Spinal cord (tissue), 10 donors: Measurements from ENCODE around the gene TMEM94. TPM values are rescaled to one million over a fixed set of nuclear protein-coding genes. Genes with fewer than 3 reads are reported as not detected.
A peak's percentile ranks its signal among the peaks of the same experiment; 100 is the strongest.
"Not testable (repeated sequence)": the region's sequence is repeated elsewhere in the genome, so short reads cannot be mapped to it uniquely, and the experiment has no call there.

ENCODE experiments used
- DNase-seq, 6 donors: peaks; one replicate each; pipeline versions ENCODE4 v3.0.0 to v3.0.0-alpha.2; 2013 to 2015; ENCODE audit warnings: low spot score in 6 of 6, low read depth in 4 of 6
- H3K27ac ChIP-seq: one replicate; pipeline ENCODE4 v1.5.1; 2013; ENCODE audit warnings: low read depth, low read length, control low read depth
- H3K27me3 ChIP-seq: one replicate; pipeline ENCODE4 v1.6.1; 2013; ENCODE audit warnings: low read length; ENCODE audit not compliant: control insufficient read depth, insufficient read depth
- H3K36me3 ChIP-seq: one replicate; pipeline ENCODE4 v1.6.1; 2013; ENCODE audit warnings: low read length; ENCODE audit not compliant: control insufficient read depth, insufficient read depth
- H3K4me1 ChIP-seq: one replicate; pipeline ENCODE4 v1.6.1; 2013; ENCODE audit warnings: low read length; ENCODE audit not compliant: control insufficient read depth, insufficient read depth
- H3K4me3 ChIP-seq: one replicate; pipeline ENCODE4 v1.5.1; 2013; ENCODE audit warnings: low read depth, low read length, control low read depth
- H3K9me3 ChIP-seq: one replicate; pipeline ENCODE4 v1.6.1; 2013; ENCODE audit warnings: low read length; ENCODE audit not compliant: control insufficient read depth, insufficient read depth
- WGBS: methylation state at CpG from one replicate; pipeline ENCODE4 v1.1.5; 2013; ENCODE audit warnings: missing lambda C conversion rate; ENCODE audit not compliant: insufficient coverage; 5-methylcytosine and 5-hydroxymethylcytosine counted together
- polyA plus RNA-seq, 2 donors: library from polyadenylated mRNA; unstranded; fragments of 120-200 nt; gene quantifications; one replicate each; pipeline ENCODE4 v1.2.1, GENCODE V29; 2013; ENCODE audit not compliant: insufficient read length in 2 of 2
- total RNA-seq, 2 donors: library from RNA; depleted of rRNA in 1 of 2; stranded (reverse); fragments of 120-200 nt in 1 of 2; fragments of >200 nt in 1 of 2; gene quantifications; one replicate each; pipeline versions ENCODE4 v1.2.3 to v1.2.4, GENCODE V29; 2013 to 2014
- donor health status: healthy.

Gene TMEM94
- total and polyA plus RNA-seq, 4 donors, result 23.2 to 120 (median 82.4) TPM

GRCh38 chr17:75442168-75443103 lies 14.0 kb upstream of the TMEM94 start:
- no peak for DNase-seq
- Histone ChIP-seq H3K4me1 (peaks cover 8% of the 10 kb centered on the region), H3K4me3 (no peak overlapping the region), H3K27ac (no peak overlapping the region), H3K27me3 (no peaks in the 10 kb centered on the region), H3K36me3 (no peaks in the 10 kb centered on the region), H3K9me3 (no peaks in the 10 kb centered on the region)
- WGBS, result no CpG with 5 or more reads among the region's 4 CpGs

GRCh38 chr17:75445296-75445695 lies 11.1 kb upstream of the TMEM94 start:
- H3K9me3 ChIP-seq, result no peaks in the 10 kb centered on the region
- no peaks in the 10 kb centered on the region for H3K36me3 ChIP-seq
- H3K4me1 ChIP-seq, result peaks cover 8% of the 10 kb centered on the region
- H3K4me3 ChIP-seq, result no peak overlapping the region
- H3K27me3 ChIP-seq, result no peaks in the 10 kb centered on the region
- H3K27ac ChIP-seq, result no peak overlapping the region
- DNase-seq, result peak in 1 of 6 donors; percentile 71
- 77% methylated on average over 3 of the region's 3 CpGs for WGBS

GRCh38 chr17:75445896-75446295 lies 10.5 kb upstream of the TMEM94 start:
- WGBS, result 100% methylated on average over 1 of the region's 6 CpGs
- not testable (repeated sequence) for DNase-seq, H3K4me1 ChIP-seq, H3K9me3 ChIP-seq, H3K36me3 ChIP-seq, H3K27ac ChIP-seq, H3K4me3 ChIP-seq, H3K27me3 ChIP-seq

- WGBS, result 88% methylated on average over 16 of the region's 17 CpGs
- H3K27me3 ChIP-seq, result no peaks in the 10 kb centered on the region
- peaks cover 8% of the 10 kb centered on the region for H3K4me1 ChIP-seq
- no peak for DNase-seq
- no peaks in the 10 kb centered on the region for H3K9me3 ChIP-seq
- no peaks in the 10 kb centered on the region for H3K36me3 ChIP-seq
- H3K27ac ChIP-seq, result no peak overlapping the region
- no peak overlapping the region for H3K4me3 ChIP-seq
Measured at GRCh38 chr17:75447951-75448856, 8.2 kb upstream of the TMEM94 start.

- Histone ChIP-seq H3K4me1 (no peaks in the 10 kb centered on the region), H3K27me3 (no peaks in the 10 kb centered on the region), H3K9me3 (no peaks in the 10 kb centered on the region), H3K36me3 (no peaks in the 10 kb centered on the region), H3K4me3 (no peak overlapping the region), H3K27ac (no peak overlapping the region)
- WGBS, result 93% methylated on average over 3 of the region's 4 CpGs
- no peak for DNase-seq
Measured at GRCh38 chr17:75450270-75450669, 6.2 kb upstream of the TMEM94 start.

- H3K27me3 ChIP-seq, result no peaks in the 10 kb centered on the region
- H3K9me3 ChIP-seq, result no peaks in the 10 kb centered on the region
- H3K4me3 ChIP-seq, result no peak overlapping the region
- H3K36me3 ChIP-seq, result no peaks in the 10 kb centered on the region
- H3K4me1 ChIP-seq, result peaks cover 8% of the 10 kb centered on the region
- H3K27ac ChIP-seq, result no peak overlapping the region
- no peak for DNase-seq
Measured at GRCh38 chr17:75454193-75454592, 2.2 kb upstream of the TMEM94 start.

- not testable (repeated sequence) for H3K9me3 ChIP-seq, H3K27ac ChIP-seq, H3K4me3 ChIP-seq, H3K27me3 ChIP-seq, H3K4me1 ChIP-seq, DNase-seq, H3K36me3 ChIP-seq
- WGBS, result no CpG with 5 or more reads among the region's 3 CpGs
Measured at GRCh38 chr17:75454672-75455071, 1.8 kb upstream of the TMEM94 start.

GRCh38 chr17:75456039-75456416 lies 407 bp upstream of the TMEM94 start:
- H3K36me3 ChIP-seq, result no peaks in the 10 kb centered on the region
- H3K4me1 ChIP-seq, result peaks cover 8% of the 10 kb centered on the region
- H3K4me3 ChIP-seq, result peak overlapping the region; percentile 93
- peak overlapping the region; percentile 97 for H3K27ac ChIP-seq
- WGBS, result under 1% methylated on average over 12 of the region's 13 CpGs
- no peaks in the 10 kb centered on the region for H3K27me3 ChIP-seq
- DNase-seq, result no peak
- no peaks in the 10 kb centered on the region for H3K9me3 ChIP-seq

GRCh38 chr17:75457047-75457654 lies 716 bp downstream of the TMEM94 start:
- Histone ChIP-seq H3K4me1 (peaks cover 8% of the 10 kb centered on the region), H3K27me3 (no peaks in the 10 kb centered on the region), H3K27ac (peak overlapping the region; percentile 97), H3K4me3 (peak overlapping the region; percentile 93), H3K9me3 (no peaks in the 10 kb centered on the region), H3K36me3 (no peaks in the 10 kb centered on the region)
- peak in 3 of 6 donors; percentile 67 to 91 (median 87) for DNase-seq
- under 1% methylated on average over 31 of the region's 38 CpGs for WGBS
